Stimulated activated CD4-positive, alpha-beta T cell treated with anti-CD3 and anti-CD28 coated beads, Interleukin-2, amount 100 ng/mL, for 4 hours (primary cell): Measurements from ENCODE around the gene NPHP3.

Experiments
- DNase-seq: peaks from one replicate; pipeline ENCODE4 v3.0.0-alpha.2; 2020; ENCODE audit warnings: low read depth

Gene NPHP3

GRCh38 chr3:132690040-132690439 is 32.2 kb downstream of the NPHP3 start:
- DNase-seq, result no peak

- no peak for DNase-seq
Observed at GRCh38 chr3:132682201-132682600, 40.0 kb downstream of the NPHP3 start.

GRCh38 chr3:132681421-132681820 is 40.8 kb downstream of the NPHP3 start:
- DNase-seq, result no peak

- no peak for DNase-seq
Observed at GRCh38 chr3:132679911-132680310, 42.3 kb downstream of the NPHP3 start.

GRCh38 chr3:132675408-132675807 is 46.8 kb downstream of the NPHP3 start:
- DNase-seq, result no peak

GRCh38 chr3:132669256-132669777 is 52.9 kb downstream of the NPHP3 start:
- no peak for DNase-seq

- no peak for DNase-seq
Observed at GRCh38 chr3:132665230-132665745, 56.9 kb downstream of the NPHP3 start.

- no peak for DNase-seq
Observed at GRCh38 chr3:132662212-132662611, 60.0 kb downstream of the NPHP3 start.

- no peak for DNase-seq
Observed at GRCh38 chr3:132661101-132661500, 61.1 kb downstream of the NPHP3 start.

- DNase-seq, result no peak
Observed at GRCh38 chr3:132660811-132661070, 61.5 kb downstream of the NPHP3 start.

GRCh38 chr3:132660052-132660810 is 62.0 kb downstream of the NPHP3 start, which contains the start of gene UBA5:
UBA5 (plus strand) TSS chr3:132660329; CDS start chr3:132660538, 209 bp downstream.
- DNase-seq, result peak; percentile 57

GRCh38 chr3:132659365-132660051 is 62.7 kb downstream of the NPHP3 start, which contains the start of gene ACAD11:
ACAD11 (minus strand) TSS chr3:132659809; CDS start chr3:132659751, 58 bp downstream.
- peak; percentile 1 for DNase-seq

GRCh38 chr3:132659000-132659364 is 63.2 kb downstream of the NPHP3 start:
- DNase-seq, result no peak

- no peak for DNase-seq
Observed at GRCh38 chr3:132657869-132658747, 64.1 kb downstream of the NPHP3 start.

- no peak for DNase-seq
Observed at GRCh38 chr3:132655471-132655870, 66.7 kb downstream of the NPHP3 start.

GRCh38 chr3:132654721-132655120 is 67.5 kb downstream of the NPHP3 start:
- DNase-seq, result no peak

GRCh38 chr3:132654190-132654589 is 68.0 kb downstream of the NPHP3 start:
- DNase-seq, result no peak

- DNase-seq, result no peak
Observed at GRCh38 chr3:132652640-132653270, 69.5 kb downstream of the NPHP3 start.

- DNase-seq, result no peak
Observed at GRCh38 chr3:132650153-132650552, 72.1 kb downstream of the NPHP3 start.

GRCh38 chr3:132645058-132645457 is 77.2 kb downstream of the NPHP3 start:
- no peak for DNase-seq

GRCh38 chr3:132643366-132643765 is 78.8 kb downstream of the NPHP3 start:
- no peak for DNase-seq

- no peak for DNase-seq
Observed at GRCh38 chr3:132642539-132642847, 79.7 kb downstream of the NPHP3 start.
